Vagina (tissue), 2 donors: Measurements from ENCODE around the gene HTR3A.

ENCODE experiments used
- CTCF ChIP-seq, 3 experiments: fragments of 450-650 bp in 2 of 3; fragments of 200-600 bp in 1 of 3; sonication (generic) in 1 of 3; IDR thresholded peaks; one replicate each; pipeline ENCODE4 v1.5.1; 2017 to 2019; ENCODE audit warnings: antibody characterized with exemption in 3 of 3, mild to moderate bottlenecking in 2 of 3, moderate library complexity in 2 of 3
- POLR2A ChIP-seq, 2 donors: fragments of 450-650 bp; IDR thresholded peaks; one replicate each; pipeline ENCODE4 v1.6.1; 2017; ENCODE audit warnings: antibody characterized with exemption in 2 of 2, mild to moderate bottlenecking in 2 of 2, moderate library complexity in 2 of 2
- POLR2AphosphoS5 ChIP-seq, 2 donors: sonication (generic); formaldehyde crosslinking; IDR thresholded peaks; one replicate each; pipeline ENCODE4 v1.9.0; 2017; ENCODE audit warnings: antibody characterized with exemption in 2 of 2, mild to moderate bottlenecking in 2 of 2, low read depth in 1 of 2; ENCODE audit not compliant: insufficient read depth in 1 of 2

- no peak for TF ChIP-seq POLR2A (IDR thresholded peaks at IDR 0.05)
- TF ChIP-seq CTCF (IDR thresholded peaks at IDR 0.05): no peak
- no peak for TF ChIP-seq POLR2AphosphoS5 (IDR thresholded peaks at IDR 0.05; ENCODE audit: insufficient read depth in 1 of 2, low read depth in 1 of 2)
These were observed 17.7 kb downstream of the HTR3A start for GRCh38 chr11:113992459-113993110.
